ENCODE measurements around the gene ATOH7.

- TF ChIP-seq POLR2A (IDR thresholded peaks at IDR 0.05) (no peak), CTCF (IDR thresholded peaks at IDR 0.05 in 8 of 11, conservative IDR thresholded peaks at IDR 0.05 in 3 of 11) (no peak)
Measured at GRCh38 chr10:68239596-68240150, 7.8 kb upstream of the ATOH7 start.
